ENCODE results near the gene DBNL.
"Not testable (repeated sequence)": the region's sequence is repeated elsewhere in the genome, so short reads cannot be mapped to it uniquely, and the experiment has no call there.

DNA sequence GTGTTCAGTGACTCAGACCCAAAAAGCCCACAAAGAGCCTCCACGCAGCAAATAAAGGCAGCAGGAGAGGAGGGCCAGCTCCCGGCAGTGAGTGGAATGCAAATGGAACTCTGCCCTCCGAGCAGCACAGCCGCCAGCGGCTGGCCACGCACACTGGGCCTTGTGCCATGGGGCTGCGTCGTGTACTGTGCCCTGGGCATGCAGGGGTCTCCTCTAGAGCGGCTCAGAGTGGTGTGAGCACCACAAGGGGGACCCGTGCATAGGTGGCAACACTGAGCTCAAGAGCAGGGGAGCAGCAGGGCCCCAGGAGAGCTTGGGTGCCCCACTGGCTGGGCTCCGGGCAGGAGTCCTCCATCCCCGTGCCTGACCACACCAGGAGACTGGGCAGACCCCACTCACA, 29.4 kb upstream of the DBNL start:
- TF ChIP-seq, protein P1, sequence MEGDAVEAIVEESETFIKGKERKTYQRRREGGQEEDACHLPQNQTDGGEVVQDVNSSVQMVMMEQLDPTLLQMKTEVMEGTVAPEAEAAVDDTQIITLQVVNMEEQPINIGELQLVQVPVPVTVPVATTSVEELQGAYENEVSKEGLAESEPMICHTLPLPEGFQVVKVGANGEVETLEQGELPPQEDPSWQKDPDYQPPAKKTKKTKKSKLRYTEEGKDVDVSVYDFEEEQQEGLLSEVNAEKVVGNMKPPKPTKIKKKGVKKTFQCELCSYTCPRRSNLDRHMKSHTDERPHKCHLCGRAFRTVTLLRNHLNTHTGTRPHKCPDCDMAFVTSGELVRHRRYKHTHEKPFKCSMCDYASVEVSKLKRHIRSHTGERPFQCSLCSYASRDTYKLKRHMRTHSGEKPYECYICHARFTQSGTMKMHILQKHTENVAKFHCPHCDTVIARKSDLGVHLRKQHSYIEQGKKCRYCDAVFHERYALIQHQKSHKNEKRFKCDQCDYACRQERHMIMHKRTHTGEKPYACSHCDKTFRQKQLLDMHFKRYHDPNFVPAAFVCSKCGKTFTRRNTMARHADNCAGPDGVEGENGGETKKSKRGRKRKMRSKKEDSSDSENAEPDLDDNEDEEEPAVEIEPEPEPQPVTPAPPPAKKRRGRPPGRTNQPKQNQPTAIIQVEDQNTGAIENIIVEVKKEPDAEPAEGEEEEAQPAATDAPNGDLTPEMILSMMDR (IDR thresholded peaks at IDR 0.05; ENCODE audit: insufficient read depth, low read length, poor library complexity, severe bottlenecking), result not testable (repeated sequence)
- not testable (repeated sequence) for TF ChIP-seq EZH2phosphoT487 (conservative IDR thresholded peaks at IDR 0.05; ENCODE audit: low read length)

Measured in SU-DHL-6 (cell line).